PC-9 (cell line): ENCODE measurements around the gene EPC2. TPM values are rescaled to one million over a fixed set of nuclear protein-coding genes. Genes with fewer than 3 reads are reported as not detected.
"Not testable (repeated sequence)": the region's sequence is repeated elsewhere in the genome, so short reads cannot be mapped to it uniquely, and the experiment has no call there.

Source experiments
- BruUV-seq: library from RNA; stranded (reverse); fragments of 400-500 nt; replicated peaks from 2 replicates; lab custom pipeline; 2021; lab: Mats Ljungman, UMichigan
- CTCF ChIA-PET: fragments of 300-600 bp; sonication (Branson Sonifier 250); formaldehyde crosslinking; loops from one replicate; lab custom pipeline; 2022; ENCODE audit warnings: antibody characterized with exemption; lab: Charles Lee
- POLR2A ChIA-PET: fragments of 300-600 bp; sonication (Branson Sonifier 250); formaldehyde crosslinking; loops from one replicate; lab custom pipeline; 2022; ENCODE audit warnings: antibody characterized with exemption; ENCODE audit not compliant: unreplicated experiment; lab: Charles Lee
- DNase-seq, 2 experiments: peaks; one replicate each; pipeline versions ENCODE4 v3.0.0 to v3.0.0-alpha.2; 2015 to 2022; ENCODE audit warnings: mixed read lengths in 1 of 2
- H2AFZ ChIP-seq: fragments of 200-600 bp; sonication (generic); 2 replicates; pipeline ENCODE4 v1.8.1; 2017; ENCODE audit warnings: antibody characterized with exemption
- H3F3A ChIP-seq: fragments of 200-600 bp; sonication (generic); 2 replicates; pipeline ENCODE4 v1.8.1; 2017; ENCODE audit warnings: antibody characterized with exemption, mild to moderate bottlenecking, low read depth; ENCODE audit not compliant: insufficient read depth
- H3K27ac ChIP-seq: fragments of 200-600 bp; sonication (generic); 2 replicates; pipeline ENCODE4 v1.6.1; 2016; ENCODE audit warnings: mixed run types
- H3K27me3 ChIP-seq: fragments of 200-600 bp; sonication (generic); 2 replicates; pipeline ENCODE4 v1.6.1; 2016; ENCODE audit warnings: low read depth, mixed run types; ENCODE audit not compliant: insufficient read depth
- H3K36me3 ChIP-seq: fragments of 200-600 bp; sonication (generic); 2 replicates; pipeline ENCODE4 v1.6.1; 2016; ENCODE audit warnings: low read depth, mixed run types
- H3K4me1 ChIP-seq: fragments of 200-600 bp; sonication (generic); replicated peaks from 2 replicates; pipeline ENCODE4 v1.6.1; 2016; ENCODE audit warnings: mixed run types; ENCODE audit not compliant: insufficient read depth
- H3K4me2 ChIP-seq: fragments of 200-600 bp; sonication (generic); 2 replicates; pipeline ENCODE4 v1.6.1; 2017; ENCODE audit warnings: mixed run types
- H3K4me3 ChIP-seq: fragments of 200-600 bp; sonication (generic); 2 replicates; pipeline ENCODE4 v1.6.1; 2016; ENCODE audit warnings: mixed run types
- H3K79me2 ChIP-seq: fragments of 200-600 bp; sonication (generic); 2 replicates; pipeline ENCODE4 v1.6.1; 2017; ENCODE audit warnings: low read depth, mixed run types
- H3K9me2 ChIP-seq: fragments of 200-600 bp; sonication (generic); 2 replicates; pipeline ENCODE4 v1.8.1; 2017; ENCODE audit warnings: mild to moderate bottlenecking; ENCODE audit not compliant: insufficient read depth
- H3K9me3 ChIP-seq: fragments of 200-600 bp; sonication (generic); 2 replicates; pipeline ENCODE4 v1.8.1; 2016; ENCODE audit warnings: low read depth; ENCODE audit not compliant: insufficient read depth
- H4K20me1 ChIP-seq: fragments of 200-600 bp; sonication (generic); 2 replicates; pipeline ENCODE4 v1.8.1; 2017; ENCODE audit not compliant: insufficient read depth
- CTCF ChIP-seq: fragments of 200-600 bp; sonication (generic); conservative IDR thresholded peaks from 2 replicates; pipeline ENCODE4 v1.6.1; 2017; ENCODE audit warnings: mixed run types, antibody characterized with exemption, mild to moderate bottlenecking, moderate library complexity
- EZH2 ChIP-seq: fragments of 200-600 bp; sonication (generic); IDR thresholded peaks from 2 replicates; pipeline ENCODE4 v1.8.0; 2017; ENCODE audit warnings: antibody characterized with exemption, low read depth
- intact Hi-C: fragments of 100-400 bp; cut with micrococcal nuclease; formaldehyde crosslinking; loops from one replicate; pipeline ENCODE4 v1.10.0; 2022; ENCODE audit not compliant: unreplicated experiment
- total RNA-seq: library from RNA; stranded (reverse); gene quantifications from 2 replicates; pipeline ENCODE4 v1.2.3, GENCODE V29; 2021

The EPC2 gene
- total RNA-seq, 1 experiment from 2014 or later, result 29.8 TPM

- Histone ChIP-seq H3K4me1 (no peaks in the 10 kb centered on the region), H3K27me3 (no peaks in the 10 kb centered on the region), H3K4me3 (no peak overlapping the region), H3K4me2 (no peak overlapping the region), H3K27ac (no peak overlapping the region), H3K36me3 (no peaks in the 10 kb centered on the region), H2AFZ (no peak overlapping the region), H3K9me3 (no peaks in the 10 kb centered on the region), H3F3A (no peaks in the 10 kb centered on the region; the same call in 1 of the 2 replicates), H3K9me2 (no peaks in the 10 kb centered on the region), H4K20me1 (no peaks in the 10 kb centered on the region), H3K79me2 (no peaks in the 10 kb centered on the region)
- ChIA-PET CTCF (no interaction called here), POLR2A (no interaction called here)
- no TSS peak for BruUV-seq
- DNase-seq, result no peak
- TF ChIP-seq CTCF (no peak), EZH2 (no peak)
- intact Hi-C loops, result no loop called here
These were observed 137.0 kb downstream of the EPC2 start for GRCh38 chr2:148781544-148781943.

GRCh38 chr2:148789059-148789458, 144.5 kb downstream of the EPC2 start:
- no peaks in the 10 kb centered on the region for H3K27me3 ChIP-seq
- no peaks in the 10 kb centered on the region for H3K4me1 ChIP-seq
- no peak overlapping the region for H3K4me2 ChIP-seq
- POLR2A ChIA-PET, result no interaction called here
- TF ChIP-seq CTCF (no peak), EZH2 (no peak)
- intact Hi-C loops, result no loop called here
- H4K20me1 ChIP-seq, result no peaks in the 10 kb centered on the region
- no peak for DNase-seq
- no peak overlapping the region for H2AFZ ChIP-seq
- H3K9me2 ChIP-seq, result no peaks in the 10 kb centered on the region
- no peak overlapping the region for H3K4me3 ChIP-seq
- no peaks in the 10 kb centered on the region; the same call in 1 of the 2 replicates for H3F3A ChIP-seq
- no TSS peak for BruUV-seq
- H3K27ac ChIP-seq, result no peak overlapping the region
- H3K36me3 ChIP-seq, result no peaks in the 10 kb centered on the region; the same call in 1 of the 2 replicates
- no peaks in the 10 kb centered on the region for H3K9me3 ChIP-seq
- CTCF ChIA-PET, result no interaction called here
- no peaks in the 10 kb centered on the region for H3K79me2 ChIP-seq

- not testable (repeated sequence) for BruUV-seq, H2AFZ ChIP-seq
These were observed 145.6 kb downstream of the EPC2 start for GRCh38 chr2:148790172-148790571.

GRCh38 chr2:148794558-148794957, 150.0 kb downstream of the EPC2 start:
- TF ChIP-seq EZH2 (no peak), CTCF (no peak)
- no peaks in the 10 kb centered on the region for H3K79me2 ChIP-seq
- BruUV-seq, result no TSS peak
- POLR2A ChIA-PET, result no interaction called here
- H3F3A ChIP-seq, result no peaks in the 10 kb centered on the region
- no peaks in the 10 kb centered on the region for H3K9me2 ChIP-seq
- no peak overlapping the region for H3K4me3 ChIP-seq
- no peak overlapping the region for H3K27ac ChIP-seq
- H3K9me3 ChIP-seq, result no peaks in the 10 kb centered on the region
- CTCF ChIA-PET, result no interaction called here
- intact Hi-C loops, result no loop called here
- H4K20me1 ChIP-seq, result no peaks in the 10 kb centered on the region
- no peaks in the 10 kb centered on the region for H3K27me3 ChIP-seq
- H3K36me3 ChIP-seq, result no peaks in the 10 kb centered on the region
- peak in 1 of 2 experiments; percentile 48 for DNase-seq
- H3K4me1 ChIP-seq, result no peaks in the 10 kb centered on the region
- no peak overlapping the region for H2AFZ ChIP-seq
- no peak overlapping the region for H3K4me2 ChIP-seq

More at GRCh38 chr2:148790172-148790571, 145.6 kb downstream of the EPC2 start:
- H3K27me3 ChIP-seq, CTCF ChIA-PET, H3K27ac ChIP-seq, DNase-seq, intact Hi-C loops, H3K4me1 ChIP-seq, H3K4me2 ChIP-seq, H3K4me3 ChIP-seq, H4K20me1 ChIP-seq, H3F3A ChIP-seq, H3K36me3 ChIP-seq, H3K9me3 ChIP-seq, H3K9me2 ChIP-seq, H3K79me2 ChIP-seq, POLR2A ChIA-PET: not testable (repeated sequence)
